H9 (cell line): ENCODE data around the gene HOATZ. TPM values are rescaled to one million over a fixed set of nuclear protein-coding genes. Genes with fewer than 3 reads are reported as not detected.

ENCODE experiments used
- DNase-seq: peaks from one replicate; pipeline ENCODE4 v3.0.0-alpha.2; 2017
- H2AFZ ChIP-seq: one replicate; pipeline ENCODE4 v1.6.1; 2013; ENCODE audit warnings: mild to moderate bottlenecking, low read length, control low read depth, moderate library complexity
- H2AK5ac ChIP-seq: 2 replicates; pipeline ENCODE4 v1.6.1; 2013; ENCODE audit warnings: low read length, control low read depth, mixed read lengths; ENCODE audit not compliant: insufficient read length
- H2BK120ac ChIP-seq: one replicate; pipeline ENCODE4 v1.6.1; 2013; ENCODE audit warnings: low read depth, mild to moderate bottlenecking, low read length, control low read depth, inconsistent platforms; ENCODE audit not compliant: poor library complexity, severe bottlenecking
- H2BK12ac ChIP-seq: 2 replicates; pipeline ENCODE4 v1.6.1; 2013; ENCODE audit warnings: low read length, control low read depth, mixed read lengths, low read depth; ENCODE audit not compliant: insufficient read length
- H2BK15ac ChIP-seq: 2 replicates; pipeline ENCODE4 v1.6.1; 2013; ENCODE audit warnings: low read depth, low read length, control low read depth
- H2BK20ac ChIP-seq: one replicate; pipeline ENCODE4 v1.6.1; 2013; ENCODE audit warnings: low read depth, mild to moderate bottlenecking, low read length, control low read depth, inconsistent platforms; ENCODE audit not compliant: poor library complexity, severe bottlenecking
- H2BK5ac ChIP-seq: 2 replicates; pipeline ENCODE4 v1.6.1; 2013; ENCODE audit warnings: low read length, control low read depth, mixed read lengths; ENCODE audit not compliant: insufficient read length
- H3K14ac ChIP-seq: 2 replicates; pipeline ENCODE4 v1.6.1; 2013; ENCODE audit warnings: low read length, control low read depth; ENCODE audit not compliant: insufficient read depth
- H3K18ac ChIP-seq: 2 replicates; pipeline ENCODE4 v1.6.1; 2013; ENCODE audit warnings: low read depth, mild to moderate bottlenecking, mixed read lengths, low read length, control low read depth; ENCODE audit not compliant: insufficient read length
- H3K23ac ChIP-seq: 2 replicates; pipeline ENCODE4 v1.6.1; 2013; ENCODE audit warnings: low read length, control low read depth, mixed read lengths, low read depth; ENCODE audit not compliant: insufficient read length
- H3K23me2 ChIP-seq: 2 replicates; pipeline ENCODE4 v1.6.1; 2013; ENCODE audit warnings: low read depth, mild to moderate bottlenecking, mixed read lengths, low read length, control low read depth; ENCODE audit not compliant: insufficient read length, poor library complexity, severe bottlenecking
- H3K27ac ChIP-seq: 2 replicates; pipeline ENCODE4 v1.5.1; 2013; ENCODE audit warnings: low read length, control low read depth, mixed read lengths, low read depth; ENCODE audit not compliant: insufficient read length
- H3K27me3 ChIP-seq: 2 replicates; pipeline ENCODE4 v1.6.1; 2013; ENCODE audit warnings: low read length, control low read depth, inconsistent platforms; ENCODE audit not compliant: insufficient read depth
- H3K4ac ChIP-seq: 2 replicates; pipeline ENCODE4 v1.6.1; 2013; ENCODE audit warnings: low read depth, mild to moderate bottlenecking, control low read depth, inconsistent platforms, low read length, moderate library complexity
- H3K4me1 ChIP-seq: 2 replicates; pipeline ENCODE4 v1.6.1; 2013; ENCODE audit warnings: low read length, control low read depth, inconsistent platforms; ENCODE audit not compliant: insufficient read depth
- H3K4me2 ChIP-seq: 2 replicates; pipeline ENCODE4 v1.6.1; 2013; ENCODE audit warnings: low read length, control low read depth, mixed read lengths; ENCODE audit not compliant: insufficient read length, insufficient read depth
- H3K56ac ChIP-seq: 2 replicates; pipeline ENCODE4 v1.6.1; 2013; ENCODE audit warnings: low read depth, mild to moderate bottlenecking, mixed read lengths, low read length, control low read depth; ENCODE audit not compliant: insufficient read length
- H3K79me1 ChIP-seq: 2 replicates; pipeline ENCODE4 v1.6.1; 2013; ENCODE audit warnings: low read depth, mild to moderate bottlenecking, moderate library complexity, low read length, control low read depth, inconsistent platforms; ENCODE audit not compliant: insufficient read depth, poor library complexity, severe bottlenecking
- H3K79me2 ChIP-seq: 2 replicates; pipeline ENCODE4 v1.6.1; 2013; ENCODE audit warnings: low read length, control low read depth, inconsistent platforms; ENCODE audit not compliant: insufficient read depth
- H3K9ac ChIP-seq: 2 replicates; pipeline ENCODE4 v1.6.1; 2013; ENCODE audit warnings: low read length, control low read depth, mixed read lengths; ENCODE audit not compliant: insufficient read length; ENCODE audit errors: extremely low read depth
- H3K9me3 ChIP-seq: one replicate; pipeline ENCODE4 v1.6.1; 2013; ENCODE audit warnings: low read depth, low read length, inconsistent platforms; ENCODE audit not compliant: control insufficient read depth
- H3T11ph ChIP-seq: one replicate; pipeline ENCODE4 v1.6.1; 2013; ENCODE audit warnings: mild to moderate bottlenecking, low read length, control low read depth, inconsistent platforms
- H4K20me1 ChIP-seq: one replicate; pipeline ENCODE4 v1.6.1; 2013; ENCODE audit not compliant: control insufficient read depth, insufficient read length, insufficient read depth
- H4K5ac ChIP-seq: 2 replicates; pipeline ENCODE4 v1.6.1; 2013; ENCODE audit warnings: low read depth, mild to moderate bottlenecking, mixed read lengths, low read length, control low read depth; ENCODE audit not compliant: insufficient read length
- H4K8ac ChIP-seq: replicated peaks from 2 replicates; pipeline ENCODE4 v1.6.1; 2013; ENCODE audit warnings: low read length, control low read depth, mixed read lengths, low read depth; ENCODE audit not compliant: insufficient read length
- H4K91ac ChIP-seq: 2 replicates; pipeline ENCODE4 v1.6.1; 2013; ENCODE audit warnings: low read depth, mild to moderate bottlenecking, moderate library complexity, mixed read lengths, low read length, control low read depth; ENCODE audit not compliant: insufficient read length
- H3K27ac Mint-ChIP-seq, 3 experiments: 2 replicates in 2 of 3; 3 replicates in 1 of 3; pipeline ENCODE4 v1.8.0; 2020 to 2021; ENCODE audit warnings: mixed read lengths in 3 of 3, mild to moderate bottlenecking in 1 of 3, moderate library complexity in 1 of 3
- H3K27me3 Mint-ChIP-seq: 2 replicates; pipeline ENCODE4 v1.8.0; 2021; ENCODE audit warnings: low read depth, mild to moderate bottlenecking, moderate library complexity, mixed read lengths
- H3K36me3 Mint-ChIP-seq, 3 experiments: 2 replicates in 2 of 3; 3 replicates in 1 of 3; pipeline ENCODE4 v1.8.0; 2020 to 2021; ENCODE audit warnings: low read depth in 3 of 3, mixed read lengths in 3 of 3; ENCODE audit not compliant: insufficient read depth in 1 of 3
- H3K4me1 Mint-ChIP-seq, 2 experiments: 2 replicates each; pipeline ENCODE4 v1.8.0; 2020; ENCODE audit warnings: mixed read lengths in 2 of 2
- H3K4me3 Mint-ChIP-seq, 2 experiments: 2 replicates in 1 of 2; 3 replicates in 1 of 2; pipeline ENCODE4 v1.8.0; 2020 to 2021; ENCODE audit warnings: mild to moderate bottlenecking in 2 of 2, mixed read lengths in 2 of 2, moderate library complexity in 1 of 2
- H3K9me3 Mint-ChIP-seq, 2 experiments: 2 replicates in 1 of 2; 3 replicates in 1 of 2; pipeline ENCODE4 v1.8.0; 2020; ENCODE audit warnings: mild to moderate bottlenecking in 2 of 2, mixed read lengths in 2 of 2, moderate library complexity in 1 of 2
- CTCF ChIP-seq: fragments of 200-600 bp; sonication (generic); conservative IDR thresholded peaks from 3 replicates; pipeline ENCODE4 v1.8.0; 2021; ENCODE audit warnings: antibody characterized with exemption, mild to moderate bottlenecking
- WGBS: extraction: QIAGEN DNeasy Blood & Tissue Kit; methylation state at CpG from one replicate; pipeline ENCODE4 v1.1.7; 2013; ENCODE audit warnings: missing lambda C conversion rate, low lambda C conversion rate, mixed read lengths; ENCODE audit not compliant: insufficient read length; ENCODE audit errors: extremely low coverage; 5-methylcytosine and 5-hydroxymethylcytosine counted together
- total RNA-seq: library from RNA; stranded (reverse); gene quantifications from 2 replicates; pipeline ENCODE4 v1.2.1, GENCODE V29; 2021

The HOATZ gene
- total RNA-seq, 1 experiment from 2014 or later, result not detected

GRCh38 chr11:111549196-111549868, 34.8 kb downstream of the HOATZ start:
- Histone ChIP-seq H3T11ph (no peak overlapping the region), H3K9ac (no peak overlapping the region), H3K27ac (no peak overlapping the region), H2BK5ac (no peak overlapping the region), H3K56ac (no peak overlapping the region), H2BK12ac (no peak overlapping the region), H3K14ac (no peak overlapping the region), H3K79me2 (no peaks in the 10 kb centered on the region), H2AK5ac (no peak overlapping the region), H2BK15ac (no peak overlapping the region), H3K23me2 (no peaks in the 10 kb centered on the region), H4K91ac (no peak overlapping the region), H2AFZ (no peak overlapping the region), H3K4me2 (no peak overlapping the region), H4K5ac (no peak overlapping the region), H3K9me3 (no peaks in the 10 kb centered on the region), H3K23ac (no peak overlapping the region), H4K8ac (no peak overlapping the region), H3K18ac (no peak overlapping the region), H4K20me1 (no peaks in the 10 kb centered on the region), H3K79me1 (no peaks in the 10 kb centered on the region), H3K4ac (no peak overlapping the region), H3K4me1 (peaks cover 5% of the 10 kb centered on the region; the same call in 1 of the 2 replicates), H2BK120ac (no peak overlapping the region), H3K27me3 (no peaks in the 10 kb centered on the region), H2BK20ac (no peak overlapping the region)
- Mint-ChIP-seq H3K4me3 (no peak overlapping the region), H3K27me3 (peaks cover 11% of the 10 kb centered on the region), H3K4me1 (peaks cover 18 to 20% of the 10 kb centered on the region in 2 experiments), H3K9me3 (no peaks in the 10 kb centered on the region), H3K36me3 (no peaks in the 10 kb centered on the region), H3K27ac (no peak overlapping the region)
- no CpG with 5 or more reads among the region's 11 CpGs for WGBS
- no peak for TF ChIP-seq CTCF
- no peak for DNase-seq
